Measurements from ENCODE around the gene TBL1X. TPM values are rescaled to one million over a fixed set of nuclear protein-coding genes. Genes with fewer than 3 reads are reported as not detected.

The TBL1X gene
- total and polyA plus RNA-seq, 2 of the 8 experiments (the other 6 are each of a cell fraction or from before 2014, with no cell fraction given), result 13.3 to 25.6 TPM

DNA sequence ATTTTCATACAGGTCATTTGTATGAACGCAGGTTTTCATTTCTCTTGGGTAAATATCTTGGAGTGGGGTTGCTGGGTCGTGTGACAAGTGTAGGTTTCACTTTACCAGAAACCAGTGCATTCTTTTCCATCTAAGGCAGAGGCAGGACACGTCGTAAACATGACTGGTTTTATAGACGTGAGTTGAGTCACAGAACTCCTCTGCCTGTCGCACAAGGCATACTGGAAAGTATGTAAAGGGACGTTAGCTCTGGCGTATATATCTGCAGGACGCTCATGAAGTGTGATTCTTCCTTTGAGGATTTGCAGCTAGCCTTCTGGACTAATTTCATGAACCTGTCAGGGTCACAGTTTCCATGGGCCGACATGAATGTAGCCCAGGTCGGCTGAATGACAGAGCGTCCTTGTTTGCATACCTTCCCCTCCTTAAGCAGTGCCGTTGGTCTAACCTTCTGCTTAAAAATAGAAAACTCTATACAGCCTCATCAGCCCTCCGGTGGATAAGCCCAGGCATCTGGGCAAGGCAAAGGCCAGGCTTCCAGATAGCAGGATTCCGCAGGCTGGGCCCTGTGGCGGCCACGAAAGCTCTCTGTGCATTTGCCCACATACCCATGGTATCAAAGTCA is 194.8 kb downstream of the TBL1X start:
- no peaks in the 10 kb centered on the region for H3K27me3 ChIP-seq (replicated peaks in 1 of 4; ENCODE audit: control insufficient read depth in 3 of 4, extremely low read depth in 1 of 4, insufficient read depth in 3 of 4, low read length in 3 of 4)
- no peaks in the 10 kb centered on the region for H3K79me2 ChIP-seq (ENCODE audit: control insufficient read depth in 1 of 2, insufficient read depth in 2 of 2, low read length in 2 of 2)
- no peak overlapping the region for H3K56ac ChIP-seq (replicated peaks; ENCODE audit: insufficient read length, low read depth, low read length)
- H2AK5ac ChIP-seq (ENCODE audit: low read depth, low read length), result no peak overlapping the region
- H3K27ac ChIP-seq (ENCODE audit: low read depth, low read length), result no peak overlapping the region
- no peak overlapping the region for H3K4me2 ChIP-seq (ENCODE audit: insufficient read depth in 1 of 2, low read depth in 2 of 2, low read length in 2 of 2)
- no peak overlapping the region for H2BK20ac ChIP-seq (ENCODE audit: low read length)
- no peaks in the 10 kb centered on the region for H3K9me3 ChIP-seq (ENCODE audit: insufficient read depth in 2 of 2, low read depth in 1 of 2, low read length in 1 of 2)
- H3K4me1 ChIP-seq (replicated peaks in 1 of 4; ENCODE audit: control insufficient read depth in 3 of 4, insufficient read depth in 4 of 4, low read length in 3 of 4), result peaks cover 0 to 2% (median 0%) of the 10 kb centered on the region in 4 experiments; a peak in 1 of 7 replicates
- ChIA-PET POLR2A (ENCODE audit: partially characterized antibody) (no interaction called here), CTCF (ENCODE audit: partially characterized antibody) (interaction anchor here (0.7 to 1.5 kb wide), 3 partner anchors 10 to 454 kb away, joined by 3 read pairs; no protein-coding TSS in a partner anchor)
- H3K79me1 ChIP-seq (ENCODE audit: low read depth, low read length), result no peaks in the 10 kb centered on the region
- H2BK15ac ChIP-seq (ENCODE audit: low read length), result no peak overlapping the region
- H4K5ac ChIP-seq (ENCODE audit: insufficient read length, low read depth, low read length), result no peak overlapping the region
- no peak for TF ChIP-seq RFX5 (IDR thresholded peaks at IDR 0.05; ENCODE audit: borderline replicate concordance, low read depth, low read length)
- TF ChIP-seq GTF2F1 (IDR thresholded peaks at IDR 0.05; ENCODE audit: borderline replicate concordance, low read depth, low read length), result no peak
- no peak for TF ChIP-seq SP2 (IDR thresholded peaks at IDR 0.05; ENCODE audit: low read length)
- no peak overlapping the region for H3K14ac ChIP-seq (ENCODE audit: insufficient read length)
- H3K18ac ChIP-seq (ENCODE audit: extremely low read depth, low read length), result no peak overlapping the region
- H3K23ac ChIP-seq (ENCODE audit: insufficient read length), result no peak overlapping the region
- no peak overlapping the region for H4K8ac ChIP-seq (ENCODE audit: extremely low read depth, insufficient read depth, low read length)
- H2AFZ ChIP-seq (ENCODE audit: low read length), result no peak overlapping the region
- DNase-seq (ENCODE audit: low read depth in 1 of 2, low spot score in 2 of 2), result no peak
- no peak overlapping the region for H3K9ac ChIP-seq (replicated peaks in 1 of 4; ENCODE audit: extremely low read depth in 1 of 4, low read depth in 3 of 4, low read length in 3 of 4)
- WGBS, 2 experiments (ENCODE audit: extremely low coverage in 1 of 2, insufficient coverage in 1 of 2, insufficient read length in 1 of 2, insufficient replicate concordance in 2 of 2, low coverage in 1 of 2, low lambda C conversion rate in 2 of 2, missing lambda C conversion rate in 1 of 2), result 93% methylated on average over 14 of the region's 17 CpGs; no CpG with 5 or more reads in 1 of the 2 experiments
- H3K4ac ChIP-seq (replicated peaks; ENCODE audit: insufficient read length, low read depth, low read length), result no peak overlapping the region
- H2BK5ac ChIP-seq (ENCODE audit: low read depth, low read length), result no peak overlapping the region
- H4K20me1 ChIP-seq (replicated peaks in 1 of 2; ENCODE audit: control insufficient read depth in 1 of 2, insufficient read depth in 2 of 2, low read length in 2 of 2), result peaks cover 0 to 2% of the 10 kb centered on the region in 2 experiments
- no peak overlapping the region for H3K4me3 ChIP-seq (ENCODE audit: extremely low read depth in 1 of 4, insufficient read depth in 2 of 4, low read depth in 3 of 4, low read length in 4 of 4)
- H4K91ac ChIP-seq (replicated peaks; ENCODE audit: insufficient read length, low read length), result no peak overlapping the region
- peaks cover 0 to 5% (median 0%) of the 10 kb centered on the region in 4 experiments; a peak in 2 of 8 replicates for H3K36me3 ChIP-seq (ENCODE audit: control insufficient read depth in 2 of 4, insufficient read depth in 4 of 4, low read length in 3 of 4)
- no peak overlapping the region for H2BK120ac ChIP-seq (replicated peaks; ENCODE audit: low read depth, low read length)
- no peak overlapping the region for H2BK12ac ChIP-seq (ENCODE audit: low read depth, low read length)
- no peak for FAIRE-seq
- no peaks in the 10 kb centered on the region for H3K23me2 ChIP-seq (ENCODE audit: low read depth, low read length)

Measured in H1 (cell line).